ENCODE measurements around the gene CACNA1I. TPM values are rescaled to one million over a fixed set of nuclear protein-coding genes. Genes with fewer than 3 reads are reported as not detected.
"Not testable (repeated sequence)": the region's sequence is repeated elsewhere in the genome, so short reads cannot be mapped to it uniquely, and the experiment has no call there.

The CACNA1I gene
- total RNA-seq, 1 donor from 2014 or later = 0.40 TPM

DNA sequence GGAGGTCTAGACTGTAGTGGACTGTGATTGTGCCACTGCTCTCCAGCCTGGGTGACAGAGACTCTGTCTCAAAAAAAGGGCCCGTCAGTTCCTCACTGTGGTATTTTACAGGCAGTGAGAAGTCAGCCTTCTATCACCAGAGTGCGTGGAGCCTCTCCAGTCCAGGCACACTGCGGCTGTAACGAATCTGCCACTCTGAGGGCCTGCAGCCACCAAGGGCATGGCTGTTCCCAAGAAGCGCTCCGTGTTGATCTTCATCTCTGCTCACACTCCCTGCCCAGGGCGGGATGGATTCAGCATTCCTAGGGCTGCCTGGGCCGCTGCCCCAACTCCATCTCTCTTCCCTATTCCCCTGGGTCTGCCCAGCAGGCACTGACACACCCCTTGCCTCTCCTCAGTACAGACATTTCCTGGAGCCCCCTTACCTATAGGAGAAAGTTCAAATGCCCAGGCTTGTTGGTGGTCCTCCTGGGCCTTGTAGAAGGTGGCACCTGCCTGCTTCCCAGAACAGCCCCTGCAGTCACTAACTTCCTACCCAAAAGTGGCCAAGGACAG is 148.4 kb downstream of the CACNA1I start:
- DNase-seq (ENCODE audit: low spot score) = peak; percentile 37

DNA sequence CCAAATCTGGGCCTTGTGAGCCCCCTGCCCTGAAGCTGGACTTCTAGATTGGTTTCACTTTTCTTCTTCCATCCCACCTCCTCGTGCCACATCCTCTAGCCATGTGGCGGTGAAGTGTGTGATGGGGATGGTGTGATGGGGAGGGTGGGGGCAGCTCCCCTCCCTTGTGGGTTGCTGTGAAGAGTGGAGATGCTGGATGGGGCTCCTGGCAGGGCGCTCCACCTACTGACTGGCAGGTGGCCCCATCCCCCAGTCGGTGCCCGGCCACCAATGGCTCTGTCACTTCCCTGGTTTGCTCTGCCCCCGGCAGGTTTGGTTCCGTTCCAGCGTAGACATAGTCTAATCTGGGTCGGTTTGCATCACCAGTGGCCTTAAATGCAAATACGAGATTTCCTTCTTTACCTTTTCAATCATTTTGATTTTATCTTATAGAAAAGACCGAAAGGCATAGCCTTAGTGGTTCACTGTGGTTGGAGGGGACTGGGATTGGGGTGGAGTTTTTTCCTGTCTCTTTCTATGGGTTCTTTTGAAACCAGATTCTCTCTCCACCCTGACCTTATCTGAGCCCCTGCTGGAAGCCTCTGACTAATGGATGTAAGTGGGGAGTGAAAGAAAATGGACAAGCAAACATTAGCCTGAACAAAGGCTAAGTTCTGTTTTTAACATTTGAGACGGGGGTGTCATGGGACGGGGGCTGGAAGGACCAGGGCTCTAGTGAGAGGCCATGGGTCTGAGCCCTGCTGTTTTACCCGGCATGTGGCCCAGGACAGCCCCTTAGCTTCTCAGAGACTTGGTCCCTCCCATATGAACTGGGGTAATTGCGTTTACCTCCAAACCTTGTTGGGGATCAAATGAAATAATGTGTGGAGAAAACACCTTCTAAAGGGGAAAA is 149.3 kb downstream of the CACNA1I start:
- ATAC-seq (no peak), DNase-seq (ENCODE audit: low spot score) (peak; percentile 48)
- intact Hi-C loops (cut with DNase I) = no loop called here

More for the DNA sequence above, 148.4 kb downstream of the CACNA1I start:
- ATAC-seq = no peak
- intact Hi-C loops (cut with DNase I) = no loop called here

GRCh38 chr22:39721206-39722031 is 150.9 kb downstream of the CACNA1I start:
- ATAC-seq = no peak
- DNase-seq (ENCODE audit: low spot score) = no peak
- intact Hi-C loops (cut with DNase I) = no loop called here

- DNase-seq (ENCODE audit: low spot score) = no peak
- intact Hi-C loops (cut with DNase I) = no loop called here
- ATAC-seq = no peak
Observed at GRCh38 chr22:39722032-39722325, 151.4 kb downstream of the CACNA1I start.

DNA sequence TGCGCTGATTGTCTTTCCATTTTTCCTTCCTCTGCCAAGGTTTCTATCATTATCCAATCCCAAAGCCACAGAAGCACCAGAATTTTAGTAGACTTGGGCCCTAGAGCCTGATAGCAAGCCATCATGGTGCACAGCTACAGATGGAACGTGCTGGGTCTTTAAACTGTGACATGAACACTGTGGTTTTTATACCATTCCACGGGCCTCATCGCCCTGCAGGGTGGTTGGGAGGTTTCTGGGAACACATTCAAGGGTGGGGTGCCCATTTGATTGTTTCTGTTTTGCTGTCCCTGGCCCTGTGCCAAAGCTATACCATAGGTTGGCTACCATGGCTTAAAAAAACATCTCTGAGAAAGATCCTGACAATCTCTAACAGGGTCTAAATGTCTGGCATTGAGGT is 151.9 kb downstream of the CACNA1I start:
- ATAC-seq (no peak), DNase-seq (ENCODE audit: low spot score) (no peak)
- intact Hi-C loops (cut with DNase I) = no loop called here

DNA sequence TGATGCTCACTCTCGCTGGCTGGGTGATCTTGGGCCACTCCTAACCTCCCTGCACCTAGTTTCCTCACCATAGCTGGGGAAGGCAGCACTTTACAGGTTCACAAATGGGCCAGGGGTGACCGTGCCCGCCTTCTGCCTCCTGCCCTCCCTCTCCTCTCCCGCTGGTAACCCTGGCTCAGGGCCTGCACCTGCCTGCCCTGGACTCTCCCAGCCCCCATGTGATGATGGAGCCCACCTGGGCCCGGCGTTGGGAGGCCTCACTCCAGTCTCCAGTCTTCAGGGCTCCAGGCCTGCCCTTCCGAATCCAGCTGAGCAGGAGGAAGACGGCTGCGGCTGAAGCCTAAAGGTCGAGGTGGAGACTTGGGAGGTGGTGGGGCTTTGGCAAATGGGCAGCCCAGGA is 152.9 kb downstream of the CACNA1I start:
- no peak for DNase-seq (ENCODE audit: low spot score)
- ATAC-seq = no peak
- intact Hi-C loops (cut with DNase I) = no loop called here

- intact Hi-C loops (cut with DNase I) = no loop called here
- no peak for ATAC-seq
- DNase-seq (ENCODE audit: low spot score) = no peak
Observed at GRCh38 chr22:39723899-39724351, 153.4 kb downstream of the CACNA1I start.

- DNase-seq (ENCODE audit: low spot score) = no peak
- no peak for ATAC-seq
- intact Hi-C loops (cut with DNase I) = no loop called here
Observed at GRCh38 chr22:39724390-39724789, 153.8 kb downstream of the CACNA1I start.

DNA sequence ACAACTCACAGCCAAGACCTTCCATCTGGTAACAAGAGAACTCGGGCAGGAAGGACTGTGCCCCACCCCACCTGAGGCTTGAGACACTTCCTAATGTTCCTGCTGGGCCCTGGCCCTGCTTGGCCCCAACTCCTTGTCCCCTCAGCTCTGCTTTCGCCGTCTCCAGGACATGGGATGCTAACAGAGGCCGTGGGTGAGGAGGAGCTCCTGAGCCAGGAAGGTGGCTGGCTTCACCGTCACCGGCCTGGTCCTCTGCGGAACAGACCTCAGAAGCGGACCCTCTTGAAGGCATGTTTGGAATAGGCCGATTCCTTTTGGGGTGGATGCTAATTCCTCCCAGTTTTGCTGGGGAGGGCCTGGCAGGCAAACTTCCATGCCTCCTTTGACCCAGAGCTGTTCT is 154.3 kb downstream of the CACNA1I start:
- intact Hi-C loops (cut with DNase I) = no loop called here

DNA sequence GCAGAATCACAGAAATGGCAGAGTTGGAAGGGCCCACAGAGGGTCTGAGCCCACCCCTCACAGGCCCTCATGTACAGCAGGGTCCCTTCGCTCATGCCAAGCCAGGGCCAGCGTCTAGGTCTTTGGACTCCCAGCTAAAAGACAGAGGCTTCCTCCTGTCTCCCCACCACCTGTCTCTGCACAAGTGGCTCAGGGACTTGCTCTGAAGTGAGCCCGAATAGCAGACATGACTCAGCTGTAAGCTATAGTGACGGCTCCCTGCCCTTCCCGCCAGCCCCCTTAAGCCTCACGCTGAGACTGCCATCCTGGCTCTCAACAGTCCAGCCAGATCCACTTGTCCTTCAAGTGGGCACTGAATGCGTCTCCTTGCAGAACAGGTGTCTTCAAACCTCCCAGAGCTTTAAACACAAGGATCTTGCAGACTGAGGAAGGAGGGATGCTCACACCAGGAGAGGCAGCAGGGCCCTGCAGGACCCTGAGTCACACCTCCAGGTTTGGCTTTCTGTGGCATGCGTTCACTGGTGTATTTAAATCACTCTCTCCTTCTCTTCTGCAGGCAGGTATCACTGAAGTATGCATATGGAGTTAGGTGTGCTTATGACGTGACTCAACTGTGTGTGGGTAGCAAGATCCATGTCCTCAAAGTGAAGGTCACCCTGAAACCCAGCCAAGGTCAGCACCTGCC is 154.9 kb downstream of the CACNA1I start:
- ATAC-seq = no peak
- no peak for DNase-seq (ENCODE audit: low spot score)
- intact Hi-C loops (cut with DNase I) = no loop called here

More for the DNA sequence above, 154.3 kb downstream of the CACNA1I start:
- ATAC-seq = no peak
- no peak for DNase-seq (ENCODE audit: low spot score)

- DNase-seq (ENCODE audit: low spot score) (no peak), ATAC-seq (no peak)
- intact Hi-C loops (cut with DNase I) = no loop called here
Observed at GRCh38 chr22:39727541-39727940, 157.0 kb downstream of the CACNA1I start.

DNA sequence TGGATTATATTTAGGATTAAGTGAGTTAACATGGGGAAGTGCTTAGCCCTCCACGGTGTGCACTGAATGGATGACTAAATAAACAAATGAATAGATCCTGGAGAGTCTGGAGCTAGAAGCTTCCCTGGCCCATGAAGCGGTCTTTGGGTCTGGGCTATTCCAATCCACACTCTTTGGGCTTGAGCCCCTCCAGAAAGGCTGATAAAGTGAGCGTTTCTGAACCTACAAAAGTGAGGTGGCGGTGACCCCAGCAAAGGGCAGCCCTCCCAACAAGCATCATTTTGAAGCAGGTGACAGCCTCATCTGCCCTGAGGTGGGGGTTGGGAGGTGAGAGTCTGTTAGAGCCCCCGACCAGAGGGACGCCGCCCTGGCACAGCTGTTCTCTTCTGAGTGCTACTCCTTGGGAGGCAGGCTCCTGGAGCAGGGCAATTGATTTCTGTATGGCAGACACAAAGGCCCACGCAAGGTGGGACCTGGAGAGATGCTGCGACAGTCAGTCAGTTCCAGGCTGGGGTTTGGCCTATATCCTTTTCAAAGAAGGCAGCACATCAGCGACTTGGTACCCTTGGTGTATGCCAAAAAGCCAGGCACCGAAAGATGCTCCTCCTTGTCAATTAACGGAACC is 157.8 kb downstream of the CACNA1I start:
- ATAC-seq (no peak), DNase-seq (ENCODE audit: low spot score) (no peak)
- intact Hi-C loops (cut with DNase I) = no loop called here

GRCh38 chr22:39729141-39729934 is 158.8 kb downstream of the CACNA1I start:
- intact Hi-C loops (cut with DNase I) = no loop called here
- ATAC-seq = no peak
- DNase-seq (ENCODE audit: low spot score) = no peak

- intact Hi-C loops (cut with DNase I) = no loop called here
- no peak for DNase-seq (ENCODE audit: low spot score)
- no peak for ATAC-seq
Observed at GRCh38 chr22:39731481-39731880, 160.9 kb downstream of the CACNA1I start.

DNA sequence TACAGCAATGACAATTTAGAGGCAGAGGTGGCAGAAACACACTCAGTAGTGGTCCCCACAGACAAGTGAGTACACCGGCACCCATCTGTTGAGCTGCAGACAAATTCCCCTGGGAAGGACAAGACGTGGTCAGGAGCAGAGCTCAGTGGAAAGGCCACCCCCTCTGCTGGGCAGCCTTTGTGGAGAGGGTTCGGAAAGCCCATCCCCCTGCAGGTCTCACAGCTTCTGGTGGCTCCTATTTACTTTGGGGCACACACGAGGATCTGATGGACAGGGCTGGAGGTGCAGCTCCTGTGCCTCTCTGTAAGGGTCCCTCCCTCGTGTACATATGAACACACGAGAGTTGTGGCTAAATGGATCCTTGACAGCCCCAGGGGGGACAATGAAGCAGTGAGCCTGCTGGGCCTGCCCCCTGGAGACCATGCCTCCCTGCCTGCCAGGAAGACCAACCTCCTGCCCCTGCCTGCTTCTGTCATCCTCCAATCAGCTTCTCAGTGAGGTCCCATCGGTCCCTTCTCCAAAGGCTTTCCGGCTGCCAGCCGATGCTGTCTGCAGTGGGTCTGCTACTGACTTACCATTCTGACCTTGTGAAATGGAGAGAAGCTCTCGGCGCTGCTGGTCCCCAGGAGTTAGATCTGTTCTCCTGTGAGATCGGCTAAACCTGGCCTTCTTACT is 161.5 kb downstream of the CACNA1I start:
- intact Hi-C loops (cut with DNase I) = no loop called here
- no peak for DNase-seq (ENCODE audit: low spot score)
- ATAC-seq = no peak

DNA sequence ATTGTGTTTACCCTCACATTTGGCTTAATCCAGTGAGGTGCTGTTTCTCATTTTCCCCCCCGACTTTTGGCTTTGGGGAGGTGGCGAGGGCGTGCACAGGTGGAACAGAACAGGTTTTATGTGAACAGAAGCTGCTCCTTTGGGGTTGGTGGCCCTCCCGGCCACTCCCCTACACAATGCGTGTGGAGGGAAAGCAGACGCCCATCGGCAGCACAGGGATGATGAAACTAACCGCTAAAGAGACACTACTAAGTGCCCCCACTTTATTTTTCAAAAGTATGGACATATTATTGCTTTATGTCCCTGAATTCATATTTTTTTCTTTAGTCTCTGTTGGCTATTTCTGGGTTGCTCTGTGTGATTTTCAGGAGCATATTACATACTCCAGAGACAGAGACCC is 162.1 kb downstream of the CACNA1I start:
- DNase-seq (ENCODE audit: low spot score) = no peak
- intact Hi-C loops (cut with DNase I) = no loop called here
- ATAC-seq = no peak

GRCh38 chr22:39733191-39733590 is 162.6 kb downstream of the CACNA1I start:
- intact Hi-C loops (cut with DNase I) = no loop called here

GRCh38 chr22:39734046-39734445 is 163.5 kb downstream of the CACNA1I start:
- DNase-seq (ENCODE audit: low spot score); intact Hi-C loops (cut with DNase I); ATAC-seq: not testable (repeated sequence)

More at GRCh38 chr22:39733191-39733590, 162.6 kb downstream of the CACNA1I start:
- ATAC-seq = no peak
- no peak for DNase-seq (ENCODE audit: low spot score)

All from sciatic nerve (tissue), 2 donors.